ENCODE data around the gene SHISA6.

SHISA6 gene

GRCh38 chr17:11340803-11341202 is 99.8 kb downstream of the SHISA6 start:
- no peak overlapping the region for H3K4me3 ChIP-seq (ENCODE audit: low read depth, low read length)

- no peak overlapping the region for H3K4me3 ChIP-seq (ENCODE audit: low read depth, low read length)
Measured at GRCh38 chr17:11342138-11342537, 101.1 kb downstream of the SHISA6 start.

- no peak overlapping the region for H3K4me3 ChIP-seq (ENCODE audit: low read depth, low read length)
Measured at GRCh38 chr17:11349106-11349505, 108.1 kb downstream of the SHISA6 start.

GRCh38 chr17:11351479-11351878 is 110.5 kb downstream of the SHISA6 start:
- no peak overlapping the region for H3K4me3 ChIP-seq (ENCODE audit: low read depth, low read length)

- no peak overlapping the region for H3K4me3 ChIP-seq (ENCODE audit: low read depth, low read length)
Measured at GRCh38 chr17:11353601-11354000, 112.6 kb downstream of the SHISA6 start.

GRCh38 chr17:11356371-11356770 is 115.4 kb downstream of the SHISA6 start:
- H3K4me3 ChIP-seq (ENCODE audit: low read depth, low read length): no peak overlapping the region

- no peak overlapping the region for H3K4me3 ChIP-seq (ENCODE audit: low read depth, low read length)
Measured at GRCh38 chr17:11363565-11364117, 122.6 kb downstream of the SHISA6 start.

- H3K4me3 ChIP-seq (ENCODE audit: low read depth, low read length): no peak overlapping the region
Measured at GRCh38 chr17:11366272-11366850, 125.3 kb downstream of the SHISA6 start.

GRCh38 chr17:11369575-11369974 is 128.6 kb downstream of the SHISA6 start:
- H3K4me3 ChIP-seq (ENCODE audit: low read depth, low read length): no peak overlapping the region

GRCh38 chr17:11372692-11373091 is 131.7 kb downstream of the SHISA6 start:
- no peak overlapping the region for H3K4me3 ChIP-seq (ENCODE audit: low read depth, low read length)

- no peak overlapping the region for H3K4me3 ChIP-seq (ENCODE audit: low read depth, low read length)
Measured at GRCh38 chr17:11378506-11378905, 137.5 kb downstream of the SHISA6 start.

- no peak overlapping the region for H3K4me3 ChIP-seq (ENCODE audit: low read depth, low read length)
Measured at GRCh38 chr17:11380761-11381160, 139.7 kb downstream of the SHISA6 start.

- H3K4me3 ChIP-seq (ENCODE audit: low read depth, low read length): no peak overlapping the region
Measured at GRCh38 chr17:11383157-11383556, 142.1 kb downstream of the SHISA6 start.

- H3K4me3 ChIP-seq (ENCODE audit: low read depth, low read length): no peak overlapping the region
Measured at GRCh38 chr17:11384131-11384530, 143.1 kb downstream of the SHISA6 start.

- H3K4me3 ChIP-seq (ENCODE audit: low read depth, low read length): no peak overlapping the region
Measured at GRCh38 chr17:11387610-11388009, 146.6 kb downstream of the SHISA6 start.

- H3K4me3 ChIP-seq (ENCODE audit: low read depth, low read length): no peak overlapping the region
Measured at GRCh38 chr17:11388054-11388453, 147.0 kb downstream of the SHISA6 start.

GRCh38 chr17:11389583-11389982 is 148.6 kb downstream of the SHISA6 start:
- no peak overlapping the region for H3K4me3 ChIP-seq (ENCODE audit: low read depth, low read length)

- H3K4me3 ChIP-seq (ENCODE audit: low read depth, low read length): no peak overlapping the region
Measured at GRCh38 chr17:11391134-11391533, 150.1 kb downstream of the SHISA6 start.

- H3K4me3 ChIP-seq (ENCODE audit: low read depth, low read length): no peak overlapping the region
Measured at GRCh38 chr17:11404431-11405276, 163.6 kb downstream of the SHISA6 start.

- H3K4me3 ChIP-seq (ENCODE audit: low read depth, low read length): no peak overlapping the region
Measured at GRCh38 chr17:11406716-11407115, 165.7 kb downstream of the SHISA6 start.

GRCh38 chr17:11412654-11413053 is 171.6 kb downstream of the SHISA6 start:
- H3K4me3 ChIP-seq (ENCODE audit: low read depth, low read length): no peak overlapping the region

- H3K4me3 ChIP-seq (ENCODE audit: low read depth, low read length): no peak overlapping the region
Measured at GRCh38 chr17:11418342-11418741, 177.3 kb downstream of the SHISA6 start.

Data from iPS-11a (cell line).